CD4-positive, alpha-beta T cell treated with Interleukin-10 for 1 hour (primary cell): Measurements from ENCODE around the gene CMSS1.
A peak's percentile ranks its signal among the peaks of the same experiment; 100 is the strongest.

Experiments
- DNase-seq: peaks from one replicate; pipeline ENCODE4 v3.0.0-alpha.2; 2020

CMSS1 gene

GRCh38 chr3:100068826-100069225, 251.2 kb downstream of the CMSS1 start:
- peak; percentile 74 for DNase-seq

GRCh38 chr3:100069472-100069871, 251.8 kb downstream of the CMSS1 start:
- no peak for DNase-seq

- DNase-seq: no peak
These were observed 254.8 kb downstream of the CMSS1 start for GRCh38 chr3:100072326-100073048.

- no peak for DNase-seq
These were observed 255.5 kb downstream of the CMSS1 start for GRCh38 chr3:100073049-100073713.

- DNase-seq: peak; percentile 21
These were observed 256.1 kb downstream of the CMSS1 start for GRCh38 chr3:100073714-100074307.

- DNase-seq: no peak
These were observed 257.5 kb downstream of the CMSS1 start for GRCh38 chr3:100075196-100075595.

GRCh38 chr3:100075851-100076730, 258.4 kb downstream of the CMSS1 start:
- DNase-seq: no peak

- DNase-seq: no peak
These were observed 259.3 kb downstream of the CMSS1 start for GRCh38 chr3:100076731-100077529.

- no peak for DNase-seq
These were observed 261.7 kb downstream of the CMSS1 start for GRCh38 chr3:100079328-100079727.

- DNase-seq: no peak
These were observed 262.9 kb downstream of the CMSS1 start for GRCh38 chr3:100080573-100080972.

GRCh38 chr3:100081311-100081710, 263.6 kb downstream of the CMSS1 start:
- DNase-seq: no peak

- DNase-seq: no peak
These were observed 264.5 kb downstream of the CMSS1 start for GRCh38 chr3:100081986-100082692.

- DNase-seq: no peak
These were observed 265.1 kb downstream of the CMSS1 start for GRCh38 chr3:100082714-100083113.

- DNase-seq: no peak
These were observed 265.5 kb downstream of the CMSS1 start for GRCh38 chr3:100083209-100083608.

GRCh38 chr3:100084100-100084806, 266.6 kb downstream of the CMSS1 start:
- no peak for DNase-seq

GRCh38 chr3:100086401-100086800, 268.7 kb downstream of the CMSS1 start:
- DNase-seq: no peak

GRCh38 chr3:100087198-100087597, 269.5 kb downstream of the CMSS1 start:
- no peak for DNase-seq

- DNase-seq: no peak
These were observed 271.2 kb downstream of the CMSS1 start for GRCh38 chr3:100088735-100089368.

GRCh38 chr3:100089812-100090668, 272.4 kb downstream of the CMSS1 start:
- DNase-seq: no peak

- no peak for DNase-seq
These were observed 273.0 kb downstream of the CMSS1 start for GRCh38 chr3:100090669-100091005.
